ENCODE measurements around the gene PLPPR1. TPM values are rescaled to one million over a fixed set of nuclear protein-coding genes. Genes with fewer than 3 reads are reported as not detected.
"Not testable (repeated sequence)": the region's sequence is repeated elsewhere in the genome, so short reads cannot be mapped to it uniquely, and the experiment has no call there.

PLPPR1 gene
- total RNA-seq, 1 experiment from 2014 or later: 0.15 TPM

DNA sequence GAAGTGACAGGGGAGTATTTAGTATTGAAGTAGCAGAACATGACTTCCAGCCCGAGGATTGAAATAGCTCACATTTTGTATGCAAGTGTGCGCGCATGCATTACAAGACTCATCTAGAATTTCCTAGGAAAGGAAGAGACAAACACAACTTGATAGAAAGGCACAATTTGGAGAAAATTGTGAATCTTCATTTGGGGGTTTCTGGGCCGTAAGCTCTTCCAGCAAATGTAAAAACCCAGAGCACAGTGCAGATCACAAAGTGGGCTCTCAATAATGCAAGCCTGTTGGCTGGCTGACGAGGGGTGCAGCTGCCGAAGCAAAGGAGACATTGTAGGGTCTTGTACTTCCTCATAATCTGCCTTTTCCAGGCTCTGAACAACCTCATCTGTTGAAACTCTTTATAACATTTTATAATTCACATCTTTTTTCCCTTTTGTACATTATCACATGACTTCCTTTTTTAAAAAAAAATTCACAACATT, 247.3 kb downstream of the PLPPR1 start:
- DNase-seq (ENCODE audit: low spot score): no peak

DNA sequence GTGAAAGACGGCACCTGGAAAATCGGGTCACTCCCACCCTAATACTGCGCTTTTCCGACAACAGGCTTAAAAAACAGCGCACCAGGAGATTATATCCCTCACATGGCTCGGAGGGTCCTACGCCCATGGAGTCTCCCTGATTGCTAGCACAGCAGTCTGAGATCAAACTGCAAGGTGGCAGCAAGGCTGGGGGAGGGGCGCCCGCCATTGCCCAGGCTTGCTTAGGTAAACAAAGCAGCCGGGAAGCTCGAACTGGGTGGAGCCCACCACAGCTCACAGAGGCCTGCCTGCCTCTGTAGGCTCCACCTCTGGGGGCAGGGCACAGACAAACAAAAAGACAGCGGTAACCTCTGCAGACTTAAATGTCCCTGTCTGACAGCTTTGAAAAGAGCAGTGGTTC, 262.5 kb downstream of the PLPPR1 start:
- DNase-seq (ENCODE audit: low spot score): not testable (repeated sequence)

DNA sequence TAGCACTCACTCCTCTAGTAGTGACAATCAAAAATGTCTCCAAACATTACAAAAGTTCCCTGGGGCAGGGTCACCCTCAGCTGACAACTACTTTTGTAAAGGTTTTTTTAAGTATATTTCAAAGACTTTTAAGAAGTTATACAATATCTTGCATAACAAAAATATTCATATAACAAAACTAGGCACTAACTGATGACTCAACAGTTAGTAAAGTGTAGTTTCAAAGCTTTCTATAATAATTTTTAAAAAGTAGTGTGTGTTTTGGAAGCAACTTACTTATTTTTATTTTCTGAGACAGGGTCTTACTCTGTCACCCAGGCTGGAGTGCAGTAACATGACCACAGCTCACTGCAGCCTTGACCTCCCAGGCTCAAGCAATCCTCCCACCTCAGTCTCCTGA, 271.4 kb downstream of the PLPPR1 start:
- no peak for DNase-seq (ENCODE audit: low spot score)

DNA sequence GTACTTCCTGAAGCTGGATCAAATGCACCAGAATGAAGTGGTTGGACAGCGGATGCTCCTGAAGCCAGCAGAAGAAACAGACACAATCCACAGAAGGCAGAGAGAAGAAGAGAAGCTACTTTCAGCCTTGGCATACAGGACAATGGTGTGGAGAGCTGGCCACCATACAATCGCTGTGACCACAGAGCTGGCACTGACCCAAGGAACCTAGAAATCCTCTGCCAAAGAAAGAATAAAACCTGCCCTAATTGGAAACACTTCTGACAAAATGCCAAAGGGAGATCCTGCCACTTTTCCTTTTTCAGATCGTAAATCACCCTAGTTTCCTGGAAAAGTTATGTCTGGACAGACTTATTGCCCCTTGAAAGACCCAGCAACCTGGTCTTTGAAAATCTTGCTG, 278.5 kb downstream of the PLPPR1 start:
- DNase-seq (ENCODE audit: low spot score): no peak

DNA sequence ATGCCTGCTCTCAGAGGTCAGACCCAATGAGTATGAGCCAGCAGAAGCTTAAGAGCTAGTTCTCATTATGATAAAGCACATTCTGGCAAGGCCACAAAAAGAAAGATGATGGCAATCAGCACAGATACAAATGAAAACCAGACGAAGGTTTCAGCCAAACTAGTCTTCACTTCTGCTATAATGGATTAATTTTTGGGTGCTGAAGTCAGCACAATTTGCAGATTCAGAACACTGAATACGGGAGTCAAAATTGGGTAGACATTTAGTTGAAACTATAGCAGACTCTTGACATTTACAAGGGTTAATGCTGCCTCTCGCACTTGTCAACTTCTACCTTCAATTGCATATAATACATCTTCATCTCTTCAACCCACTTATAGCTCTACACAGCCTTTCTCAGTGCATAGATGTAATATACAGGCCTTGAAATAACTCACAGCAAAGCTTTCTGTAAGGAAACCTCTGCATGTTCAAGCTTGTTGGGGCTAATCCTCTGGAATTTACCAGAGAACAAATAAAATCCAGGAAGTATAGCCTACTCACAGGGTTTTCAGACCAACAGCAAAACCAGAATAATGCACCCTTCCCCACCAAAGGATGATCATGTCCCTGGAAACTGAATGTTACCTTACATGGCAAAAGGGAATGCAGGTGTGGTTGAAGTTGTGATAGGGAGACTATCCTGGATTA, 279.1 kb downstream of the PLPPR1 start:
- no peak for DNase-seq (ENCODE audit: low spot score)

DNA sequence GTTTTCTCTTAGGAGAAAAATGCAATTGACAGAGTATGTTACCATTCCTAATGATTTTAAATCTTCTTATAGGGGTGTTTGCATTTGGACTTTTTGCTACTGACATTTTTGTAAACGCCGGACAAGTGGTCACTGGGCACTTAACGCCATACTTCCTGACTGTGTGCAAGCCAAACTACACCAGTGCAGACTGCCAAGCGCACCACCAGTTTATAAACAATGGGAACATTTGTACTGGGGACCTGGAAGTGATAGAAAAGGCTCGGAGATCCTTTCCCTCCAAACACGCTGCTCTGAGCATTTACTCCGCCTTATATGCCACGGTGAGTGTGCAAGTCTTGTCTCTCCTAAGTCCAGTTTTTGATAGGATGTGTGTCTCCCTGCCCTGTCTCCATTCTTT, 280.6 kb downstream of the PLPPR1 start:
- DNase-seq (ENCODE audit: low spot score): no peak

DNA sequence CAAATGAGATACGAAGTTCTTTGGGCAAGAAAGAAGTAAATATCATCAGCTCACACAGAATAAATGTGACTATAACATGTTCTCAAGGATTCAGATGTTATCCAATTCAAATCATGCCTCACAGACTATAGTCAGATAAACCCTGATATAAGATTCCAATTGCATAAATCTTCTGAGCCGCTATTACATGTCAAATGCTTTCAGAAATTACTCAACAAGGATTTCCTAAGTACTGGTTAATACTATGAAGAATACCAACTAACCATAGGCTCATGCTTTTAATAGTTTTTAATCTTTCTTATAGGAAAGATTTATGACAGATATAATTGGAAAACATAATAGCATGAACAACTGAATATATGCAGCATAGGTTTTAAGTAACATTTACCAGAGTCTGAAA, 282.7 kb downstream of the PLPPR1 start:
- DNase-seq (ENCODE audit: low spot score): no peak

DNA sequence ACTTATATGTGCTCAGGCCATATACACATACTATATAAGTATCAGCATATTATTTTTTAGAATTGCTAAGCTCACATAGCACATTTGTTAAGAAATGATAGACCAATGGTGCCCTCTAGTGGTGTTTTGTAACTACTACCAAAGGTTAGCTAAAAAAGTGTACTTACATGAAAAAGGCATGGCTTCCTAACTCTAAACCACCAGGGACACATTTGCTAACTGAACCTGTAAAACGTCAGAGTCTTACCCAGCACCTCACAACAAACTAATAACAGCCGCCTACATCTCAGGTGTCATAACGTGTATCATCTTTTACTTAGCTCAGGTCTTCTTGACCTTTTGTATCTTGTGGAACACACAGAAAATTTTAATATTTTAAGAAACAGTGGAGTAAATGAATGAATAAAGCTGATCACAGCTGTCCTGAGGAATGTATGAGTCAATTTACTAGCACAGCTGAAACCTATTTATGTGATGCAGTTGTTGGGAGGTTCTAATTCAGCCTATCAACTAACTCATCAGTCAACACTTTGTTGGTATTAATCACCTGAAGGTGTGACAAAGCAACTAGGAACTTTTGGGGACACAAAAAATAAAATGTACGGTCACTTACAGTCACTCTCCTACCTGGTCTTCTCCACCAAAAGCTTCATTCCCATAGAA, 283.4 kb downstream of the PLPPR1 start:
- peak; percentile 90 for DNase-seq (ENCODE audit: low spot score)

DNA sequence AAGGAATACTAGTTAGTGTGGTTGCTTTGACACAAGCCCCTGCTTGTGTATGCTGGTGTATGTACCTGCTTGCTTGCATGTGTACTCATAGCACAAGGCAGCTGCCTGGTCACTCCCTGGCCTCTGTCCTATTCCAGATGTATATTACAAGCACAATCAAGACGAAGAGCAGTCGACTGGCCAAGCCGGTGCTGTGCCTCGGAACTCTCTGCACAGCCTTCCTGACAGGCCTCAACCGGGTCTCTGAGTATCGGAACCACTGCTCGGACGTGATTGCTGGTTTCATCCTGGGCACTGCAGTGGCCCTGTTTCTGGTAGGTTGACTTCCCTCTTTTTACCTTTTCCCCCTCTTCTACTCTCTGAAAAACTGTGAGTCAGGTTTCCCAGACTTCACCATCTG, 284.1 kb downstream of the PLPPR1 start:
- DNase-seq (ENCODE audit: low spot score): no peak

DNA sequence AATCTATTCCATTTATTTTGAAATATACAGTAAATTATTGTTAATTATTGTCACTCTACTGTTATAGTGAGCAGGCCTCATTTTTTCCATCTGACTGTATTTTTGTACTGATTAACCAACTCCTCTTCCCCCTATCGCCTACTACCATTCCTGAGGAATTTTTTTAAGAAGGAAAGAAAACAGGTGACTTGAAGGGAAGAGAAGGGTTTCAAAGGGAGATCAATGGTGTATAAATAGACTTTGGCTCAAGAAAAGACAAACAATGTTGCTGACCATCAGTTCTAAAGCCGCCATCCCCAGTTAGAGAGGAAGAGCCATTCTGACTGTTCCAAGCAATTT, 286.6 kb downstream of the PLPPR1 start:
- DNase-seq (ENCODE audit: low spot score): no peak

DNA sequence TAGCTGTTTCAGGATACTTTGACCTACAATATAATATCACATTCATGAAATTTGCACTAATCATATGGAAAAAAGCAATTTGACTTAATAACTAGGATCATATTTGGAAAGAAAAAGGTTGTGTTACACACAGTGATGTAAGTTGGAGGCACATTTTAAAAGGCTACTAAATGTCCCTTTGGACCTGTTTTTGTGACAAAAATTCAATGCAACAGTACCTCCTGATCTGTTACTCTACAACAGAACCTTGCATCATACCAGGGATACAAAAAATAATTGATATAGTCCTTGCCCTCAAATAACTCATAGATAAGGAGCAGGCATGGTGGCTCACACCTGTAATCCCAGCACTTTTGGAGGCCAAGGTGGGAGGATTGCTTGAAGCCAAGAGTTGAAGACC, 289.2 kb downstream of the PLPPR1 start:
- DNase-seq (ENCODE audit: low spot score): no peak

DNA sequence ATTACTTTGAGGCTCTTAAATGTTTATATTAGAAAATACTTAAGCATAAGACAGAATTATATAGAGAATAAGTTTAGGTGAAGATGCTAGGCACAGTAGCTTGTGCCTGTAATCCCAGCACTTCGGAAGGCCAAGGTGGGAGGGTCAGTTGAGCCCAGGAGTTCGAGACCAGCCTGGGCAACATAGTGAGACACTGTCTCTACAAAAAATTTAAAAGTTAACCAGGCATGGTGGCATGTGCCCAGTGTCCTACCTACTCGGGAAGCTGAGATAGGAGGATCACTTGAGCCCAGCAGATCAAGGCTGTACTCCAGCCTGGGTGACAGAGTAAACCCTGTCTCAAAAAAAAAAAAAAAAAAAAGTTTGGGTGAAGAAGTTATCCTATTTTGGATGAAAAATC, 294.6 kb downstream of the PLPPR1 start:
- no peak for DNase-seq (ENCODE audit: low spot score)

DNA sequence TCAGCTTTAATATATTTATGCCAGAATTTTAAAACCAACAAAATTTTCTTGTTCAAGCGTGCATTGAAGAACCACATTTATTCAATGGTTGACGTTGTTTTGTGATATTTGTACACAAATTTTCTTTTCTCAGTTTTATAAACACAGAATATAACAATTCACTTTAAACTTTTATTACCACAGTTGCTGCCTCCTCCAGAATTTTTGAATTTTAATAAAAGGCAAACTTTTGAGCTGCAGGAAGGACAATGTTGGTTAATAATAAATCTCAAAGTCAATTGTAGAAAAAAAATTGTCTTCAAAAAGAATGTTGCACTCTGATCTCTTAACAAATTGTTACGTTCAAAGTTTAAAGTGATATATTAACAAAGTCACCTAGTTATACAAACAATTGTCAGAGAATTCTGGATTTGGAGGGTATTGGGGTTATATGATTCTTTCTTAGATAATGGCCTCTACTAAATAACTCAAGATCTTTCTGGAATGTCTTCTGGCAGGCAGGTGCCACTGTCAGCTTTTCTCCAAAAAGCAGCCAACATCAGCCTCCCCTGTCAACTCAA, 295.8 kb downstream of the PLPPR1 start:
- no peak for DNase-seq (ENCODE audit: low spot score)

DNA sequence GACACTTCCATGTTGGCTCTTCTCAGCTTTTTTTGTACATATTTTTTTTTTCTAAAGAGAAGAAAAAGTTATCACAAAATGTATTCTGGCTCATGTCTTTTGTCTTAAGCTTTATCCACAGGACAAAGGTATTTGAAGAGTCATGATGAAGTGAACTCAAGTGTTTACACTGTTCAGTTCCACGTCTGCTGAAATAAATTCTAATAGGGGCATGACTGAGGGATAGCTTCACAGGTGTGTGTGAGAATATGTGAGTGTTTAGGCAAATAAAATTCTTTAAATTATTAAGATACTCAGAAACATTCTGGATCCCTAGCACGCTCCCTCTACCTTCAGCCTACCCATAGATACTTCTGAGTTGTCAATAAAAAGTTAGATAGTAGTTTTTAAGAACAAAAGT, 296.5 kb downstream of the PLPPR1 start:
- DNase-seq (ENCODE audit: low spot score): no peak

DNA sequence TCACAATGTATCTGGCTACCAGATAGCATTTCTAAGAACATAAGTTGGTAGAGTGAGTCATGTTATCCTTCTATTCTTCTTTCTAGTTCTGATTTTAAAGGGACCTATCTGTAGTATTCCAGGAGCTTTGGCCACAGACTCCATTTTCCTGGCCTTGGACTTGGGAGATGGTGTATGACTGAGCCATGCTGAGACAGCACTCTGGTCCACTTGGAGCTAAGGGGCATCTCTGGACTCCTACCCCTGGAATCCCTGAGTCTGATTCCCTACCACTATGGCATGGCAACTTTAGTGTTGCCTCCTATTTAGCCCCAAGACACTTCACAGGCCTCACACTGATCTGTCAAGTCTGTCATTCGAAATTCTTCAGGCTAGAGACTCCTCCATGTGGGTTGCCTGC, 297.5 kb downstream of the PLPPR1 start:
- DNase-seq (ENCODE audit: low spot score): no peak

DNA sequence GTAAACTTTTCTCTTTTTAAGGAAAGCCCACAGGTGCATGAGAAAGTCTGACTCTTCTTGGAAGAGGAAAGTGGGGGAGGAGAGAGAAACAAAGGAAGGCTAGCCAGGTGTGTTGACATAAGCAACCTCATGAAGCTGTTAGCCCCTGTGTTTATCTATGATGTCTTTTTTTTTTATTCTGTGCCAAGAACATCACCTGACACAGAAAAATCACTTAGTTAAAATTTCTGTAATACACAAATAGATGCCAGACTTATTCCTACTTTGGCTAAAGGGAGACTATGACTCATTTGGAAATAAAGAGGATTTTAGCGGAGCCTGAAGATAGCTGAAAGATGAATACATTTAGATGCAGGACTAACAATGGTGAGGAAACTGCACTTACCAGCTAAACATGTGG, 298.0 kb downstream of the PLPPR1 start:
- peak; percentile 41 for DNase-seq (ENCODE audit: low spot score)

DNA sequence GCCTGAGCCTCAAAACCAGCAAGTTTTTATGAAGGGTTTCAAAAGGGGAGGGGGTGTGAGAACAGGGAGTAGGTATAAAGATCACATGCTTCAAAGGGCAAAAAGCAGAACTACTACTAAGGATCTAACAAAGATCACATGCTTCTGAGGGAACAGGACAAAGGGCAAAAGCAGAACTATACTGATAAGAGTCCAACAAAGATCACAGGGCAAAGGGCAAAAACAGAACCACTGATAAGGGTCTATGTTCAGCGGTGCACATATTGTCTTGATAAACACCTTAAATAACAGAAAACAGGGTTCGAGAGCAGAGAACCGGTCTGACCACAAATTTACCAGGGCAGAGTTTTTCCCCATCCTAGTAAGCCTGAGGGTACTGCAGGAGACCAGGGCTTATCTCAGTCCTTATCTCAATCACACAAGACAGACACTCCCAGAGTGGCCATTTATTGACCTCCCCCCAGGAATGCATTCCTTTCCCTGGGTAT, 298.9 kb downstream of the PLPPR1 start:
- not testable (repeated sequence) for DNase-seq (ENCODE audit: low spot score)

DNA sequence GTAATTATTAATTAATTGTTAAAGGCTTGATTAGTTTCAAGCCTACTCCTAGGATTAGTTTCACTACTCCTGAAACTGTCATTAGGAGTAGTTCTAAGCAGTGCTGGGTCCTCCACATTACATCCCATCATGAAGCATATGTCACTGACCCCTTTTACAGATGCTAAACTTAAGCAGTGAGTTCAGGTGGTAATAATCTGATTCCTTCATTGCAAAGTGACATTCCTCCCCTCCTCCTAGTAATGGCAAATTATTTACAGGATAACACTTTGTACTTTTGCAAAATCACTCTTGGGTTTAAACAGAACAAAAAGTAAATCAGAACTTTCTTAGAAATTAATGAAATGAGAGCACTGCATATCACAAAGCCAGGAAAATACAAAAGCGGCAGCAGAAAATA, 303.8 kb downstream of the PLPPR1 start:
- DNase-seq (ENCODE audit: low spot score): no peak

DNA sequence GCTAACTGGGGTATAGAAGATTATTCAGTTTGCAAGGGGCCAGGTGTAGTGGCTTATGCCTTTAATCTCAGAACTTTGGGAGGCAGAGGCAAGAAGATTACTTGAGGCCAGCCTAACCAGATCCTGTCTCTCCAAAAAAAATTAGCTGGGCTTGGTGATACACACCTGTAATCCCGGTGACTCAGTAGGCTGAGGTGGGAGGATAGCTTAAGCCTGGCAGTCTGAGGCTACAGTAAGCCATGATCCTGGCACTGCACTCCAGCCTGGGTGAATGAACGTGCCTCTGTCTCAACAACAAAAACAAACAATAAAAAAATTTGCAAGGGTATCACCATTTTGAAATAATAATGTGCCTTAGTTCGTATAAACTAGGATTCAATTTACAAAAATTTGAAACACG, 305.0 kb downstream of the PLPPR1 start:
- DNase-seq (ENCODE audit: low spot score): no peak

DNA sequence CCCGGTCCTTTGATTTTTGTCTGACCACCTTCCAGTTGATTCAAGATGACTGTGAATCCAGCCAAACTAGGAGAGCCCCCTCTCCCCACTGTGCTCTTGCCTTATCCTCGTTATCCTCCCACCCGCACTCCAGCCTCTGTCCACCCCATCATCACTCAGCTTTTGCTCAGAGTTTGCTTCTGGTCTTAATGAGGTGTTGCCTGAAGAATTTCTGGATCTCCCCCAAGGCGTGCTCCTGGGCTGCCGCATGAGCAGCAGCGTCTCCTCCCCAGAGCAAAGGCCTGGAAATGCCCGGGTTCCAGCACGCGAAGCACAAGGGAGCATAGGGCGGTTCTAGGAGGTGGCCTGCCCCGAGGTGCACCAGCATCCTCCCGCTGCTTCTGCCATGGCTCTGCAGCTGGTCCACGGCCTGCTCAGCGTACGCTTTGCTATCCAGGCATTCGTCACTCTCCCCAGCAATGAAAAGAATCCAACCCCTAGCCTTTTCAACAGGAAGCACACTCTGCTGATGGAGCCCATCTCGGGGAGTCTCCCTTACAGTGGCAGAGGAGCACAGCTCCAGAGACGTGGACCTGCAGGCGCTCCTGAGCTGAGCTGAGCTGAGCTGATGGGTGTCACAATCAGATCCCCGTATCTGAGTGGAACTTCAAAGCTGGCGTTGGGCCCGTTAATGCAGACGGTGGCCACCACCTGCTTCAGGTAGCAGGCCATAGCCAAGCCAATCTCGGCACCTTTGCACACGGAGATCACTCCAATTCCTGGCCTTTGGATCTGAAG, 305.6 kb downstream of the PLPPR1 start:
- no peak for DNase-seq (ENCODE audit: low spot score)

DNA sequence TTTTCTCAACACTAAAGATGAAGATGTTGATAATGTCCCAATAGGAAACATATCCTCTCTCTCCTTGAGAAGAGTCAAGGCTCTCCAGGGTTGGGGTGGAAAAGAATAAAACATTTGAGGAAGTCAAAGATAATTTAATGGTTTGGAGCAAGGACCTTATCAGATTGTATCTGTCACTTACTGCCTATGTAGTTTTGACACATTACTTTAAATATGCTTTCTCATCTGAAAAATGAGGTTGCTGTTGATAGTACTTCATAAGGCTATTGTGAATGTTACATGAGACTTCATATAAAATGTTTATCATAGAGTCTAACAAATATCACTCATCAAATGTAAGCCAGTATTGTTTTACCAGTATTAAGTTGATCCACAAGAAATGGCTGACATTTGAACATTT, 307.6 kb downstream of the PLPPR1 start:
- no peak for DNase-seq (ENCODE audit: low spot score)

DNA sequence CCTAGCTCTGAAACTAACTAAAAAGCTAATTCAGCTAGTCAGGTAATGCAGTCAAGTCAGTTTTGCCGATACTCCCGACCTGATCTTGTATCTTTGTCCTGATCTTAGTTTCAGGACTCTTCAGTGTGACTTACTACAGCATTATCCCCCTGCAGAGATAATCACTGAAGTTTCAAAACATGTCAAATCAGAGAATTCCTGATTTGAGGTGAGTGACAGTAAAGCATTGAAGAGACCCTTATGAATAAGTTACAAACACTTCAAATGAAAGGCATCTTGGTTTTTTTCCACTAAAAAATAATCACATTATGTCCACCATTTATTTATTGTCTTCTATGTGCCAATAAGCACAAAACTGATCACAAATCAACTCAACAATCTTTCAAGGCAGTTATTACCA, 308.7 kb downstream of the PLPPR1 start:
- no peak for DNase-seq (ENCODE audit: low spot score)

All from HT-29 (cell line).